ENCODE measurements around the gene ZNF70.

The ZNF70 gene

DNA sequence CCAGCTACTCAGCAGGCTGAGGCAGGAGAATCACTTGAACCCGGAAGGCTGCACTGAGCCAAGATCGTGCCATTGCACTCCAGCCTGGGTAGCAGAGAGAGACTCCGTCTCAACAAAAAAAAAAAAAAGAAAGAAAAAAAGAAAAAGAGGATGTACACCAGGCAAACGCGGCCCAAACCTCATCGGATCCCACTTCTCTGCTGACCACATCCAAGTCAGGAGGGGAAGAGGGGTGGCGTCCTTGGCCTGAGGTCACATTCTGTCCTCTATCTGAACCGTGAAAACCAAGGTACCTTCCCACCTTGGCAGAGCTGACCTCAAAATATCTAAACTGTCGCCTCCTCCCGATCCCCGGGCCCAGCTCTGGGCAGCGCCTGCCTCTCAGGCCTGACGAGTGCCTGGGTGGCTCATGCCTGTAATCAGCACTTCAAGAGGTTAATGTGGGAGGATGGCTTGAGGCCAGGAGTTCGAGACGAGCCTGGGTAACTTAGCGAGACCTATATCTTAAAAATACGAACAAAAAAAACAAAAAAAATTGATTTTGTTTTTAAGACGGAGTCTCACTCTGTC is 35.0 kb downstream of the ZNF70 start:
- DNase-seq = no peak

DNA sequence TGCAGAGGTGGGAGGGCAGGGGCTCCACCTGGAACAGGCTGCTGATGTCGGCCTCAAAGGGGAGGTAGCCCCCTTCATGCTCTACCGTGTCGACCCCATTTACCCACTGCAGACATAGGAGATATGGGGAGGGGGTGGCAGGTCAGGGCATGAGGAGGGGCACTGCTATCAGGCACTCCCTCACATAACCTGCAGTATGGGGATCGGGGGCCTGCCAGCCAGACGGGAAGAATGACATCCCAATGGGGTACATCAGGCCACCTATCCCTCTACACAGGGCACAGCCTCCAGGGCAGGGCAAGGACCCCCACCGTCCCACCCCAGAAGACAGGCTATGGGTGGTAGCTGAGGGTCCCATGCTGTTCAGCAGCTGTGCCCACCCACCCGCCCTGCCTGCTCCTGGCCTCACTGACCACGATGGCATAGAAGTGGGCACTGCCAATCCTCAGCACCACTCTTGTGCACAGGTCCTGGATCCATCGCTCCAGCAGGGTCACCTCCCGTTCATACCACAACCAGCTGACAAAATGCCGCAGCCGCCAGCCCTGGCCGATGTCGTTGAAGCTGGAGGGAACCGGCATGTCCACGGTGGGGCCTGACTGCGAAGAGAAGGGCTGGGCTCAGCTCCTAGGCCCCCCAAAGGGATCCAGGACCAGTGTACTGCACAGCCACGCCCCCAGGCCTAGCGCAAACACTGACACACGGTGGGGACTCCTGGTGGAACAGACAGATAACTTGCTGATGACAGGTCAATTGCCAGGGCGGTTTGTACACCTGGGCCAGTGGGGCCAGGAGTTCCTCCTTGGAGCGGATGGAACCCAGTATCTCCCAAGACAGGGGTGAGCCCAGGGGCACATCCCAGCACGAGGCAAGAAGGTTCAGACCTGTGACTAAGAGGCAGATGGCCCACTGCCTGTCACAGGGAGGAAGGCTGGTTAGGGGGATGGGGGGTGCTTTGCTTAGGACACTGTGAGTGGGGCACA is 36.0 kb downstream of the ZNF70 start:
- no peak for DNase-seq

DNA sequence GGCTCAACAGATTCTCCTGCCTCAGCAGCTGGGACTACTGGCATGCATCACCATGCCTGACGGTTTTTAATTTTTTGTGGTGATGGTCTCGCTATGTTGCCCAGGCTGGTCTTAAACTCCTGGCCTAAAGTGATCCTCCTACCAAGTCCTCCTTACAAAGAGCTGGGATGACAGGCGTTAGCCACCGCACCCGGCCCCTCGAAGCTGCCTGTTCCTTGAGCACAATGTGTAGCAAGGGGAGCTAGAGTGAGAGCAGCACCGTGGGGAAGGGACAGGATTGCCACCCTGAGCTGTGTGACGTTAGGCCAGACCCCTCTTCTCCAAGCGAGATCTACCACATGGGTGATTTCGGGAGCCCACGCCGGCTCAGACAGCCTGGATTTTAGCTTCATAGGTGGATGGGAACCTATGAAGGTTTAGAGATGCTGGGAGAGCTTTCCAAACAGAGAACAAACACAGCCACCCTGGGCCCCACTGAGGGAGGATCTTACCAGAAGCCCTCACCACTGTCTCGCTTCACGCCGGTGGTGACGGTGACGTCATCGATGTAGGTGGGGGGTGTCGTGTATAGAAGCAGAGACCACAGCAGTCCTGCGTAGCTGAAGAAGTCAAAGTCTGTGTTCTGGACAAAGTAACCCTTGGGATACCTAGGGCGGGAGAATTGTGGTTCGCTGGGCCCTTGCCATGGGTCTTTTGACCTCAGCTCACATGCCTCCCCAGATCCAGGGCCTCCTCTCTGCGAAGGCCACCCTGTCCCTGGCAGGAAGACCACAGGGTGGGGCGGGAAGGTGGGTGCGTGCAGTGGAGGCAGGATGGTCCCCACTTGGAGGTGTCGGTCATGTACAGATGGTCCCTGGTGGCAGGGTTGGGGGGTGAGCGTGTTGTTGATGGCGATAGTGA is 37.0 kb downstream of the ZNF70 start:
- no peak for DNase-seq

DNA sequence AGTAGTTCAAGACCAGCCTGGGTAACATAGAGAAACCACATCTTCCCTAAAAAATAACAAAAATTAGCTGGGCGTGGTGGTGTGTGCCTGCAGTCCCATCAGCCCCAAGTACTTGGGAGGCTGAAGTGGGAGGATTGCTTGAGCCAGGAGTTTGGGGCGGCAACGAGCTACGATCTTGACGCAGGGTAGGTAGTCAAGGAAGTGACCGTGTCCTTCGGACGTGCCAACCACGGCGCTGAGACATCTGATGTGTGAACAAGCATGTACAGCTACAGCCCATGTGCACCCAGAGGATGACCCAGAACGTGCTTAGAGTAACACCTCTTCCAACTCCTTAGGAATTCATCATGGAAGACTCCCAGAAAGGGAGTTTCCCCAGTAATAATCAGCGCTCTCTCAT is 38.7 kb downstream of the ZNF70 start:
- no peak for DNase-seq

DNA sequence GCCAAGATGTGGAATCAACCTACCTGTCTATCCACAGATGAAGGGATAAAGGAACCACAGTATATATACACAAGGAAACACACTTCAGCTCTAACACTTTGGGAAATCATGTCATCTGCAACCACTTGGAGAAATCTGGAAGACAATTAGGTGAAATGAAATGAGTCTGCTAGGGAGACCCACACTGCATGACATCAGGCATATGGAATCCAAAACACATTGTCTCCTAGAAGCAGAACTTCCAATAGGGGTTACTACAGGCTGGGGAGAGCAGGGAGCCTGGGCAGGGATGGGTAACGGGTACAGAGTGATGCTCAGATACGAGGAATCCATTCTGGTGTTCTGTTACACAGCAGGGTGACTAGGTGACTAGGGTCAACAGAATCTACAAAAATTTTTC is 41.8 kb downstream of the ZNF70 start:
- DNase-seq = no peak

DNA sequence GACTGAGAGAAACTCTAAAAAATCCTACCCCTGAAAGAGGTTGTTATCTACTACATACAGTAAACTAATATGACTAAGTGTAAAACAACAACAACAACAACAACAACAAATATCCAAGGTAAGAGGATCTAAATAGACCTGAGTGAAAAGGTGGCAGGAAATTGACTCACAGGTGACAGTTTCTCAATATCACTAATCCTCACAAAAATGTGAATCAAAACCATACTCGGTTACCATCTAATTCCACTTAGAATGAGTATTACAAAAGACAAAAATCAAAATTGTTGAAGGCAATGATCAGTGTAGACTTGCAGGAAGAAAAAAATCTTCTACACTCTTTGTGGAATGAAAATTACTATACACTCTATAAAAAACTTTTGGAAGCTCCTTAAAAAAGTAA is 42.6 kb downstream of the ZNF70 start:
- no peak for DNase-seq

DNA sequence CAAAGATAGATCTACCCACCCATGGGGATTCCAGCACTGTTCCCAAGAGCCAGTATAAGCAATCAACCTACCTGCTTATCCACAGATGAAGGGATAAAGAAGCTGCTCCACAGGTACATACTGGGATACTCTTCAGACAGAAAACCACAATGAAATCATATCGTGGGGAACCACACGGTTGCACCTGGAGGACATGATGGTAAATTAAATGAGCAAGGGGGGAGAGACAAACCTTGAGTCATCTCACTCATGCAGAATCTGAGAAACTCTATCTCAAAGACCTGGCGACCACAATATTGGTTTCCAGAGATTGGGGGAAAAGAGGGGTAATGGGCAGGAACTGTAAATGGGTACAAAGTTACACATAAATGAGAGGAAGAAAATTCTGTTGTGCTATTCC is 45.6 kb downstream of the ZNF70 start:
- DNase-seq = no peak

DNA sequence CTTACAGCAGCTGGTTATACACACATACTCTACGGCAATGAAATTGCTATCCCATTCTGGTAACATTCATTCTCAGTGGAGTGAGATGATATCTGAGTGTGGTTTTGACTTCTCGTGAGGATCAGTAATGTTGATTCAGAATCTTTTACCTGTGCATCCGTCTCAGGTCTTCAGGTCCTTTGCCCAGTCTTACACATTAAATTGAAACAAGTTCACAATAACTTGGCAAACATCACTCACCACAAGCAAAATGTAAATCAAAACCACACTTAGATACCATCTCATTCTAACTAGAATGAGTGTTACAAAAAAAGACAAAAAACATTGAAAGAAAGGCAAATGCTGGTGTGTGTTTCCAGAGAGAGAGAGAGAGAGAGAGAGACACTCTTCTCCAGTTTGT is 46.1 kb downstream of the ZNF70 start:
- DNase-seq = no peak

DNA sequence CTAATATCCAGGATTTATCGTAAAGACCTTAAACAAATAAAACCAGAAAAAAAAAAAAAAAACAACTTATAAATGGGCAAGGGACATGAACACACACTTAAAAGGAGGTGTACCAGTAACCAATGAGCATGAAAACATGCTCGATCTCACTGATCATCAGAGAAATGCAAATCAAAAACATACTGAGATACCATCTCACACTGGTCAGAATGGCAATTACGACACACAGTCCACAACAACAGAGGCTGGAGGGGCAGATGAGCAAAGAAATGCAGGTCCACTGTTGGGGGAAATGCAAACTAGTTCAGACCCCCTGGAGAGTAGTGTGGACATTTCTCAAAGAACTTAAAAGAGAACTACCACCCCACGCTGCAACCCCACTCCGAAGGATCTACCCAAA is 46.9 kb downstream of the ZNF70 start:
- DNase-seq = no peak

DNA sequence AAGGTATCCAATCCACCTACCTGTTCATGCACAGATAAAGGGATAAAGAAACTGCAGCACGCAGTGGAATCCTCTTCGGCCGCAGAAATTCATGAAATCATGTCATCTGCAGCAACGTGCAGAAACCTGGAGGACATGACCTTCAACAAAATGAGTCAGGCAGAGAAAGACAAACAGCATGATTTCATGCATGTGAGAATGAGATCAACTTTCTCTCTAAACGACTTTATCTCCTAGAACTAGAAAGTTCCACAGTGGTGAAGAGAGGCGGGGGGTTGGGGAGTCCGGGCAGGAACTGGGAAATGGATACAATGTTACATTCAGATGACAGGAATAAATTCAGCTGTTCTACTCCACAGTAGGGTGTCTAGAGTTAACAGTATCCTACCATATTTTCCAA is 50.2 kb downstream of the ZNF70 start:
- no peak for DNase-seq

DNA sequence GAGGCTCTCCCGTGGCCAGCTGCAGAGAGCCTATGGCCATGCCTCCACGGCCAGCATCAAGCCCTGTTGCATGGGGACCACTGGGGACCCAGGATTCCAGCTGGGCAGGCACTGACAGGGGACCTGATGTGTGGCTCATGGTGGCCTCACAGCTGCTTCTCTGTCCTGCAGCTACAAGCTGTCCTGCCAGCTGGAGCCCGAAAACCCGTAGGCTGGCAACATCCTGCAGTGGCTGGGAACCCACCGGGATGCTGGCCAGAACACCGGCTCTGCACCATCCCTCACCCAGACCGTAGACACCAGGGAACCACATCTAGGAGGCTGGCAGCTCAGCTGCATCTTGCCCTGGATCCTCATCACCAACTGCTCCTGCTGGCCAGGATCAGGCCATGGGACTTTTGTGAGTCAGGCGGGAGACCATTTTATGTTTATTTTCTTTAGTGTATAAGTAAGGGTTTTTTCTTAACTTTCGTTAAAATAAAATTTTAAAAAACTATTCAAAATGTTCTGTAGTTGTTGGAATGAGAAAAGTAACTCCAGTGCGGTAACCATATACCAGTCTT is 52.2 kb downstream of the ZNF70 start:
- no peak for DNase-seq

DNA sequence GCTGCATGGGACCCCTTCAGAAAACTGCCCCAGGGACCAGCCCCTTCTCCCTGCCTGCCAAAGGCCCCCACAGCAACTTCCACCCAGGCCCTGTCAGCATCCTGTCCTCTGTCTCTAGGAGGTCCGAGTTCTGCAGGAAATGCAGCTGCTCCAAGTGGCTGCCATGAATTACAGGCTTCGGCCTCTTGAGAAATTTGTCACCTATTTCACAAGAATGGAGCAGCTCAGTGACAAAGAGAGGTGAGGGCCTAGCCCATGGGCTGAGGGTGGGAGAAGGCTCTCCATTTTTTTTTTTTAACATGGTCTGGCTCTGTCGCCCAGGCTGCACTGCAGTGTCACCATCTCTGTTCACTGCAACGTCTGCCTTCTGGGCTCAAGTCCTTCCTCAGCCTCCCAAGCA is 52.8 kb downstream of the ZNF70 start:
- no peak for DNase-seq

DNA sequence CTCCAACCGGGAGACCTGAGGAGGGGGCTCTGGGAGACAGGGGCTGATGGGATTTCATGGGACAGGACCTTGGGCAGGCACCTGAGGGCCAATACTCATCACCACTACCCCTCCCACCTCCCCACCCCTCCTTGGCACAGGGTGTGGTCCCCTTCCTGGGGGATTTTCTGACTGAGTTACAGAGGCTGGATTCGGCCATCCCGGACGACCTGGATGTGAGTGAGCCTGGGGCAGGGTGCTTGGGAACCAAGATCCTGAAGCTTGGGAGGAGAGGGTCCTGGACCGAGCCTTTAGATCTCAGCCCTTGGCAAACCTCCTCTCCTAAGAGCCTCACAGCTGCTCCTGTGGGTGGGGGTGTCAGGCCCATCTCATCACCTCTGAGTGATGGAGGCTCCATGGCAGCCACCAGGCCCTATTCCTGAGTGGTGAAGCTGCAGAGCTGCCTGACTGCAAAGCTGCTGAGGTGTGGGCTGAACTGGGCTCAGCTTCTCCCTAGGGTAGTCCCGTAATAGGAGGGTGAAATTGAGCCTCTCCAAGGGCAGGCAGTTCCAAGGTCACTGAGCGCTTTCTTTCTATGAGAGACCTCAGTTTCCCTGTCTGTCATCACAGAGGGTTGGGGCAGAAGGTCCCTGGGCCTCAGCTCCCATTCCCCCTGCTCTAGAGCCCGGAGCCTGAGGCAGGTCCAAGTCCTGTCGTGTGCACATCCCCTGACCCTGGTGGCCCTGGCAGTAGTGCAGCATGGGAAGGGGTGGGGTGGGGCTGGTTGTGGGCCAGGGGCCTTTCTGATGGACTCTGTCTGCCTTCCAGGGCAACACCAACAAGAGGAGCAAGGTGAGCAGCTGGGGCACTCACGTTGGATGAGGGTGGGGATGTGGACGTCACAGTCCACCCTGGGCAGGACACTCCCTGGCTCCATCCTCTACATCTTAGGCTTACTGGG is 53.6 kb downstream of the ZNF70 start:
- no peak for DNase-seq

DNA sequence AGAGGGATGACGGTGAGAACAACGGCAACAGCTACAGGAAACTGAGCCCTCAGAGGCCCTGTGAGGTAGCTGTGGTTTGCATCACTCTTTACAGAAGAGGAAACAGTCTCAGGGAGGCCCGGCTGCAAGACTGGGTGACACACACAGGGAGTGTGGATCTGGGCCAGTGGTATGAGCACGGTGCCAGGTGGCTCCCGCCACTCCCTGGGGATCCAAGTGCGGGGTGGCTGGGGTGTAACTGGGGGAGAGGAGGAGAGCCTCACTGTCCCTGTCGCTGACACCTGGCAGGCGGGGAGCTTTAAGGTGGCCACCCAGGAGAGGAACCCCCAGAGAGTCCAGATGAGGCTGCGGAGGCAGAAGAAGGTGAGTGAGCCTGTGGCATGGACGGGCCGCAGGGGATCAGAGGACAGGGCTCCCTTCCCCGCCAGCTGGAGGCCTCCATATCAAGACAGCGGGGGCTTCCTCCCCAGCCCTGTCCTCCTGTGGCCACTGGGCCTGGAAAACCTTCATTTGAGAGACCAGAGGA is 54.5 kb downstream of the ZNF70 start:
- DNase-seq = no peak

DNA sequence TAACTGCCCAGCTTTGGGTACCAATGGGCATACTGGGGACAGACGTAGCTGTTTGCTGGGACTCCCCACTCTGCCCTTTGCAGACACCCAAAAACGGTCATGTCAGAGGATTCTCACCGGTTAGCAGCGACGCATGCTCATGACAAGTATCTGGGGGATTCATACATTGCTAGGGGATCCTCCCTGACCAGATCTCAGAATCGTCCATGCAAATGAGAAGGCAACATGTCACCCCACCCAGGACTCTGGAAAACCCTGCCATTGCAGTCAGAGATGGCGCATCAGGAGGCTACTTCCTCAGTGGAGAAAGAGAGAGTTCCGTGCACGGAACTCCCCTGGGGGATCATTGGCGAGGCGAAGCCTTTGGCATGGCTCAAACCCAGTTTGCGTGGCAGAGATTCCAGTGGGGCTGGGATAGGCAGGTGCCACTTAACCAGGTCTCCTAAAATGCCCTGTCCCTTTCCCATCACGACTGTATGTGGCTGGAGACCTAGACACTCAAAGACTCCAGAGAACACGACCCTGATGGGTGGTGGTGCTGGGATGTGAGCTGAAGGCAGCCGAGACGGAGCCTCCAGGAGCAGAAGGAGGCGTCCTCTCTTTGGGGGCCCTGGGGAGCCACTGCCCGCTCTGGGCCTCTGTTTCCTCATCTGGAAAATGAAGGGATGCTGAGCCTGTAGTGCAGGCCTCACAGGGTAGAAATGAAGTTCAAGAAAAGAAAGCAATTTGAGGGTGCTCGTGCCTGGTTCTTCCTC is 55.2 kb downstream of the ZNF70 start:
- no peak for DNase-seq

DNA sequence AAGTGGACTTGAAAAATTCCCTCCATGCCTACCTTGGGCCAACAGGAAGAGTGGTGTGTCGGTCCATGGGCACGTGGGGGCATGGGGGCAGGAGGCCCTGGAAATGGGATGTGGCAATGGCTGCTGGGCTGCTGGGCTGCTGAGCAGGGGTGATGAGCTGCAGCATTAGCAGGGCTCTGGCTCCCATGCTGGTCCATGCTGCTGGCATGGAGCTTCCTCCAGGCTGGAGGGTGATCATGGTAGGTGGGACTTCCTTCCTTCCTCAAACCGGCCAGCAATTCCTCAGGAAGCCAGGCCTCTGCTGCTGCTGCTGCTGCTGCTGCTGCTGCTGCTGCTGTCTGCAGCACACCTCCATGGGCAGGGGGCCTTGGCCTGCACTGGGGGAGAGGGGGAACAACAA is 55.8 kb downstream of the ZNF70 start:
- no peak for DNase-seq

DNA sequence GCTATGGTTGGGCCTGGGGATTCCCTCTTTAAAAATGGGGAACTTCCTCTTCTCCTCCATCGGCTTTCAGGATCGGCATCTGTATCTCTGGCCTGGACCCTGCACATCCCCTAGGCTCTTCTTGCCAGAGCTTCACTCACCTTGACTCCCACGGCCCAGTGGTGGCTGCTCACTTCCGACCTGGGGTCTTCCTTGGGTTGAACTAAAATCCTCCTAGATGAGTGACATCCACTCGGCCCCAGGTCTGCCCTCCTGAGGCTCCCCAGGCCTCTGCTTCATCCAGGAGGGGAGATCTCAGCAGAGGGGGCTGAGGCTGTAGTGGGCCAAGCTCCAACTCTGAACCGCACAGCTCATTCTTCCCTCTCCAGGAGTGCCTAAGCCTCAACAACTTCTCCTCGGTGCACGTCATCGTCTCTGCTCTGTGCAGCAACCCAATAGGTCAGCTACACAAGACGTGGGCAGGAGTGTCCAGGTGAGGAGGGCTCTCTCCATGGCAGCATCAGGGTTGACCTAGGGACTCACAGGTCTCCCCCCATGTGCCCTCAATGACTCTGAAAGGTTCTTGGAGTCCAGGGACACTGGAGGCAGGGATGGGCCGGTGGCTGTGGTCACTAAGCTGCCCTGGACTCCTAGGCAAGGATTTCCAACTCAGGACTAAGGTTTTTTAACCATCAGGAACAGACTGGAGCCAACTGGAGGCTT is 56.8 kb downstream of the ZNF70 start:
- no peak for DNase-seq

DNA sequence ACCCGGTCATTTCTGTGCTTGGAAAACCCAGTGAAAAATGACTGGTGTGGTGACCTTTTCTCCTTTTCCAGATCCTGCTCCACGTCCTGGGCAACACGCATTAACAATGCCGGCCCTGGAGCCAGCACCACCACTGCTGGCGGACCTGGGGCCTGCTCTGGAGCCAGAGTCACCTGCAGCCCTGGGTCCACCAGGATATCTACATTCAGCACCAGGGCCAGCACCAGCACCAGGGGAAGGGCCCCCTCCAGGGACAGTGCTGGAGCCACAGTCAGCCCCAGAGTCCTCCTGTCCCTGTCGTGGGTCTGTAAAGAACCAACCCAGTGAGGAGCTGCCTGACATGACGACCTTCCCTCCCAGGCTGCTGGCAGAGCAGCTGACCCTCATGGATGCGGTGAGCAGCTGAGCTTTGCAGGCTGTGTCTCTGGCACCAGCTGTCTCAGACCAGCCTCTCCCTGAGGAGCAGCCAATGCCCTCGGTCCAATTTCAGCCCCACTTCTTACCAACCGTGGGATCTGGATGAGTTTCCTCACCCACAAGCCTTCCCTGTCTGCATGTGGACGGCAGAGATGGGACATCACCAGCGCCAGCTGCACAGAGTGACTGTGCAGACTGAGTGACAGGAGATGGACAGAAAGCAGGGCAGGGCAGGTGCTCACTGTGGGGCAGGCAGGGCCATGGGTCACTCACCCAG is 58.2 kb downstream of the ZNF70 start:
- no peak for DNase-seq

DNA sequence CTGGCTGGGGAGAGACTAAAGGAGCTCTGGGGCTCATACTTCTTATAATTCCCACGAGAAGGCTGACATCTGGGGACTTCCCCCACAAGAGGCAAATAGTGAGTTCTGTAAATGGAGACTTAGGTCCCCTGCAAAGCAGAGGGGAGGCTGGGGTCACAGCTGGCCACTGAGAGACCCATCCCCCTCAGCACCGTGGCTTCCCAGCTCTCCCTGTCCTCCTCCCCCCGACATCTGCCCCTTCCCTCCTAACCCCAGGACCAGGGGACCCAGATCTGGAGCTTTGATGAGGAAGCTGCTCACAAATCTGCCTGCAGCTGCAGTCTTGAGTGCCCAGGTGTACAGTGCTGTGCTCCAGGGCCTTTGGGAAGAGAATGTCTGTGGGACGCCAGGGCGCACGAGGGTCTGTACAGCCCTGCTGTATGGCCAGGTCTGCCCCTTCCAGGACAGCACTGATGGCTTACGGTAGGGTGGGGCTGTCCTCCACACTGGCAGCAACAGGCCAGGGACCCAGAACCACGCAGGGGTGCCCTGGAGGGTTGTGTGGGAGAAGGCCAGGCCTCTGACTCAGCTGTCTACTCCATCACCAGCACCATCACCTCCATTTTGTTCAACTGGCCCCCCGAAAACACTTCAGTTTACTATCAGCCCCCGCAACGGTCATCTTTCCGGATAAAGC is 59.0 kb downstream of the ZNF70 start:
- DNase-seq = no peak

Measured in NCI-H774 (cell line).